ENCODE measurements around the gene NCOR1. TPM values are rescaled to one million over a fixed set of nuclear protein-coding genes. Genes with fewer than 3 reads are reported as not detected.

NCOR1 gene
- polyA plus RNA-seq, 1 of the 3 experiments (the other 2 are of a cell fraction): 42.1 TPM

- H3K4me2 ChIP-seq: no peak overlapping the region
- 94% methylated on average over 1 of the region's 1 CpG for WGBS (ENCODE audit: low lambda C conversion rate)
- no peak overlapping the region for H3K4me3 ChIP-seq (ENCODE audit: low read depth in 2 of 2, low read length in 1 of 2)
- no peaks in the 10 kb centered on the region for H3K27me3 ChIP-seq (ENCODE audit: insufficient read depth)
- TF ChIP-seq GATA2 (CRISPR knock-in tag; IDR thresholded peaks at IDR 0.05): no peak
- no peak for TF ChIP-seq CHD2 (IDR thresholded peaks at IDR 0.05; ENCODE audit: low read length, partially characterized antibody)
- H3K36me3 ChIP-seq (replicated peaks in 1 of 2; ENCODE audit: control insufficient read depth in 1 of 2, insufficient read depth in 2 of 2, low read length in 1 of 2): peaks cover 74 to 93% of the 10 kb centered on the region in 2 experiments
- no peak overlapping the region for H3K9ac ChIP-seq
- no peaks in the 10 kb centered on the region for H3K9me2 ChIP-seq
- ChIA-PET POLR2A (no interaction called here), CTCF (no interaction called here)
- H3K4me1 ChIP-seq (ENCODE audit: control insufficient read depth in 1 of 2, insufficient read depth in 2 of 2, low read depth in 1 of 2, low read length in 1 of 2): no peaks in the 10 kb centered on the region
- no peak overlapping the region for H3K27ac ChIP-seq (ENCODE audit: low read depth in 2 of 2, low read length in 1 of 2)
- H2AFZ ChIP-seq (ENCODE audit: low read depth): no peak overlapping the region
- no peaks in the 10 kb centered on the region for H3K9me3 ChIP-seq
- DNase-seq: no peak
- H4K20me1 ChIP-seq (ENCODE audit: insufficient read depth): no peaks in the 10 kb centered on the region
- H3F3A ChIP-seq (replicated peaks; ENCODE audit: insufficient read depth): no peaks in the 10 kb centered on the region
- peaks cover 7% of the 10 kb centered on the region for H3K79me2 ChIP-seq (ENCODE audit: insufficient read depth)
Measured at GRCh38 chr17:16072031-16072430, 143.3 kb downstream of the NCOR1 start.

- H3K36me3 ChIP-seq (replicated peaks in 1 of 2; ENCODE audit: control insufficient read depth in 1 of 2, insufficient read depth in 2 of 2, low read length in 1 of 2): peaks cover 84 to 92% of the 10 kb centered on the region in 2 experiments
- no peak for TF ChIP-seq ELF1 (IDR thresholded peaks at IDR 0.05)
- no peak for TF ChIP-seq SMC3 (IDR thresholded peaks at IDR 0.05; ENCODE audit: low read depth, low read length)
- TF ChIP-seq CTCF (IDR thresholded peaks at IDR 0.05): no peak
- no peak for TF ChIP-seq JUND (IDR thresholded peaks at IDR 0.05)
- no peak for TF ChIP-seq ZBTB33 (IDR thresholded peaks at IDR 0.05; ENCODE audit: borderline replicate concordance, low read depth)
- no peak for TF ChIP-seq POLR2AphosphoS5 (IDR thresholded peaks at IDR 0.05; ENCODE audit: low read depth, low read length)
- TF ChIP-seq MAX (IDR thresholded peaks at IDR 0.05; ENCODE audit: low read depth): no peak
- TF ChIP-seq TEAD4 (IDR thresholded peaks at IDR 0.05; ENCODE audit: borderline replicate concordance, insufficient read depth): no peak
- TF ChIP-seq USF1 (IDR thresholded peaks at IDR 0.05; ENCODE audit: borderline replicate concordance, low read depth): no peak
- TF ChIP-seq RAD21 (IDR thresholded peaks at IDR 0.05; ENCODE audit: low read length): no peak
- no peak for TF ChIP-seq RCOR1 (IDR thresholded peaks at IDR 0.05; ENCODE audit: low read length)
- CTCF ChIA-PET: no interaction called here
Measured at GRCh38 chr17:16068323-16068722, 147.0 kb downstream of the NCOR1 start.

More at GRCh38 chr17:16068323-16068722, 147.0 kb downstream of the NCOR1 start:
- Histone ChIP-seq H3K4me3 (ENCODE audit: low read depth in 2 of 2, low read length in 1 of 2) (no peak overlapping the region), H4K20me1 (ENCODE audit: insufficient read depth) (no peaks in the 10 kb centered on the region), H2AFZ (ENCODE audit: low read depth) (no peak overlapping the region), H3K9ac (no peak overlapping the region), H3K4me1 (ENCODE audit: control insufficient read depth in 1 of 2, insufficient read depth in 2 of 2, low read depth in 1 of 2, low read length in 1 of 2) (no peaks in the 10 kb centered on the region), H3F3A (replicated peaks; ENCODE audit: insufficient read depth) (peaks cover 3% of the 10 kb centered on the region), H3K27me3 (ENCODE audit: insufficient read depth) (no peaks in the 10 kb centered on the region), H3K27ac (ENCODE audit: low read depth in 2 of 2, low read length in 1 of 2) (no peak overlapping the region), H3K9me3 (no peaks in the 10 kb centered on the region), H3K4me2 (no peak overlapping the region), H3K9me2 (no peaks in the 10 kb centered on the region), H3K79me2 (ENCODE audit: insufficient read depth) (peaks cover 7% of the 10 kb centered on the region)
- DNase-seq: no peak
- POLR2A ChIA-PET: no interaction called here
